ENCODE results near the gene SLC39A12.

Gene SLC39A12

GRCh38 chr10:17980846-17981565 lies 29.3 kb downstream of the SLC39A12 start:
- H3K4me3 ChIP-seq (ENCODE audit: low read length), result no peak overlapping the region
- no peaks in the 10 kb centered on the region for H3K27me3 ChIP-seq (ENCODE audit: control insufficient read depth, insufficient read depth, low read length)
- H3K27ac ChIP-seq (ENCODE audit: low read depth, low read length), result peak overlapping the region; percentile 6
- no peak overlapping the region for H3K9ac ChIP-seq (ENCODE audit: low read length)
- no peaks in the 10 kb centered on the region for H3K36me3 ChIP-seq (ENCODE audit: control insufficient read depth, insufficient read depth, low read length)
- peaks cover 2% of the 10 kb centered on the region for H3K4me1 ChIP-seq (ENCODE audit: control insufficient read depth, insufficient read depth, low read length)

- H3K36me3 ChIP-seq (ENCODE audit: control insufficient read depth, insufficient read depth, low read length), result no peaks in the 10 kb centered on the region
- H3K9ac ChIP-seq (ENCODE audit: low read length), result no peak overlapping the region
- no peak overlapping the region for H3K27ac ChIP-seq (ENCODE audit: low read depth, low read length)
- H3K4me3 ChIP-seq (ENCODE audit: low read length), result no peak overlapping the region
- peaks cover 2% of the 10 kb centered on the region for H3K4me1 ChIP-seq (ENCODE audit: control insufficient read depth, insufficient read depth, low read length)
- H3K27me3 ChIP-seq (ENCODE audit: control insufficient read depth, insufficient read depth, low read length), result no peaks in the 10 kb centered on the region
Observed at GRCh38 chr10:17981766-17982380, 30.2 kb downstream of the SLC39A12 start.

- Histone ChIP-seq H3K27me3 (ENCODE audit: control insufficient read depth, insufficient read depth, low read length) (no peaks in the 10 kb centered on the region), H3K9ac (ENCODE audit: low read length) (no peak overlapping the region), H3K36me3 (ENCODE audit: control insufficient read depth, insufficient read depth, low read length) (no peaks in the 10 kb centered on the region), H3K4me3 (ENCODE audit: low read length) (no peak overlapping the region), H3K4me1 (ENCODE audit: control insufficient read depth, insufficient read depth, low read length) (peaks cover 2% of the 10 kb centered on the region), H3K27ac (ENCODE audit: low read depth, low read length) (no peak overlapping the region)
Observed at GRCh38 chr10:17984056-17984455, 32.3 kb downstream of the SLC39A12 start.

GRCh38 chr10:17984563-17984962 lies 32.8 kb downstream of the SLC39A12 start:
- Histone ChIP-seq H3K4me1 (ENCODE audit: control insufficient read depth, insufficient read depth, low read length) (peaks cover 2% of the 10 kb centered on the region), H3K9ac (ENCODE audit: low read length) (no peak overlapping the region), H3K27ac (ENCODE audit: low read depth, low read length) (no peak overlapping the region), H3K36me3 (ENCODE audit: control insufficient read depth, insufficient read depth, low read length) (no peaks in the 10 kb centered on the region), H3K27me3 (ENCODE audit: control insufficient read depth, insufficient read depth, low read length) (no peaks in the 10 kb centered on the region), H3K4me3 (ENCODE audit: low read length) (no peak overlapping the region)

- Histone ChIP-seq H3K4me1 (ENCODE audit: control insufficient read depth, insufficient read depth, low read length) (no peaks in the 10 kb centered on the region), H3K27me3 (ENCODE audit: control insufficient read depth, insufficient read depth, low read length) (no peaks in the 10 kb centered on the region), H3K4me3 (ENCODE audit: low read length) (no peak overlapping the region), H3K27ac (ENCODE audit: low read depth, low read length) (no peak overlapping the region), H3K36me3 (ENCODE audit: control insufficient read depth, insufficient read depth, low read length) (no peaks in the 10 kb centered on the region), H3K9ac (ENCODE audit: low read length) (no peak overlapping the region)
Observed at GRCh38 chr10:17989908-17990767, 38.4 kb downstream of the SLC39A12 start.

GRCh38 chr10:17992266-17992665 lies 40.5 kb downstream of the SLC39A12 start:
- H3K27me3 ChIP-seq (ENCODE audit: control insufficient read depth, insufficient read depth, low read length), result no peaks in the 10 kb centered on the region

GRCh38 chr10:17993361-17993760 lies 41.6 kb downstream of the SLC39A12 start:
- H3K4me3 ChIP-seq (ENCODE audit: low read length), result no peak overlapping the region
- no peaks in the 10 kb centered on the region for H3K27me3 ChIP-seq (ENCODE audit: control insufficient read depth, insufficient read depth, low read length)
- H3K36me3 ChIP-seq (ENCODE audit: control insufficient read depth, insufficient read depth, low read length), result no peaks in the 10 kb centered on the region
- no peak overlapping the region for H3K9ac ChIP-seq (ENCODE audit: low read length)
- H3K27ac ChIP-seq (ENCODE audit: low read depth, low read length), result no peak overlapping the region
- no peaks in the 10 kb centered on the region for H3K4me1 ChIP-seq (ENCODE audit: control insufficient read depth, insufficient read depth, low read length)

More at GRCh38 chr10:17992266-17992665, 40.5 kb downstream of the SLC39A12 start:
- no peaks in the 10 kb centered on the region for H3K36me3 ChIP-seq (ENCODE audit: control insufficient read depth, insufficient read depth, low read length)
- H3K4me3 ChIP-seq (ENCODE audit: low read length), result no peak overlapping the region
- H3K27ac ChIP-seq (ENCODE audit: low read depth, low read length), result no peak overlapping the region
- H3K4me1 ChIP-seq (ENCODE audit: control insufficient read depth, insufficient read depth, low read length), result no peaks in the 10 kb centered on the region
- H3K9ac ChIP-seq (ENCODE audit: low read length), result no peak overlapping the region

GRCh38 chr10:18000601-18001000 lies 48.9 kb downstream of the SLC39A12 start:
- Histone ChIP-seq H3K27ac (ENCODE audit: low read depth, low read length) (no peak overlapping the region), H3K27me3 (ENCODE audit: control insufficient read depth, insufficient read depth, low read length) (no peaks in the 10 kb centered on the region), H3K4me3 (ENCODE audit: low read length) (no peak overlapping the region), H3K36me3 (ENCODE audit: control insufficient read depth, insufficient read depth, low read length) (no peaks in the 10 kb centered on the region), H3K9ac (ENCODE audit: low read length) (no peak overlapping the region), H3K4me1 (ENCODE audit: control insufficient read depth, insufficient read depth, low read length) (no peaks in the 10 kb centered on the region)

- H3K9ac ChIP-seq (ENCODE audit: low read length), result no peak overlapping the region
- H3K36me3 ChIP-seq (ENCODE audit: control insufficient read depth, insufficient read depth, low read length), result no peaks in the 10 kb centered on the region
- no peaks in the 10 kb centered on the region for H3K4me1 ChIP-seq (ENCODE audit: control insufficient read depth, insufficient read depth, low read length)
- no peak overlapping the region for H3K27ac ChIP-seq (ENCODE audit: low read depth, low read length)
- H3K4me3 ChIP-seq (ENCODE audit: low read length), result no peak overlapping the region
- H3K27me3 ChIP-seq (ENCODE audit: control insufficient read depth, insufficient read depth, low read length), result no peaks in the 10 kb centered on the region
Observed at GRCh38 chr10:18005445-18005780, 53.7 kb downstream of the SLC39A12 start.

GRCh38 chr10:18005781-18006456 lies 54.2 kb downstream of the SLC39A12 start:
- Histone ChIP-seq H3K9ac (ENCODE audit: low read length) (no peak overlapping the region), H3K4me1 (ENCODE audit: control insufficient read depth, insufficient read depth, low read length) (no peaks in the 10 kb centered on the region), H3K27ac (ENCODE audit: low read depth, low read length) (no peak overlapping the region), H3K36me3 (ENCODE audit: control insufficient read depth, insufficient read depth, low read length) (no peaks in the 10 kb centered on the region), H3K4me3 (ENCODE audit: low read length) (peak overlapping the region; percentile 24), H3K27me3 (ENCODE audit: control insufficient read depth, insufficient read depth, low read length) (no peaks in the 10 kb centered on the region)

GRCh38 chr10:18008986-18009385 lies 57.3 kb downstream of the SLC39A12 start:
- H3K9ac ChIP-seq (ENCODE audit: low read length), result no peak overlapping the region
- no peak overlapping the region for H3K4me3 ChIP-seq (ENCODE audit: low read length)
- no peaks in the 10 kb centered on the region for H3K36me3 ChIP-seq (ENCODE audit: control insufficient read depth, insufficient read depth, low read length)
- no peaks in the 10 kb centered on the region for H3K4me1 ChIP-seq (ENCODE audit: control insufficient read depth, insufficient read depth, low read length)
- H3K27ac ChIP-seq (ENCODE audit: low read depth, low read length), result no peak overlapping the region
- H3K27me3 ChIP-seq (ENCODE audit: control insufficient read depth, insufficient read depth, low read length), result no peaks in the 10 kb centered on the region

- Histone ChIP-seq H3K36me3 (ENCODE audit: control insufficient read depth, insufficient read depth, low read length) (no peaks in the 10 kb centered on the region), H3K27me3 (ENCODE audit: control insufficient read depth, insufficient read depth, low read length) (no peaks in the 10 kb centered on the region)
Observed at GRCh38 chr10:18010050-18010449, 58.3 kb downstream of the SLC39A12 start.

More at GRCh38 chr10:18010050-18010449, 58.3 kb downstream of the SLC39A12 start:
- Histone ChIP-seq H3K27ac (ENCODE audit: low read depth, low read length) (no peak overlapping the region), H3K4me3 (ENCODE audit: low read length) (no peak overlapping the region), H3K9ac (ENCODE audit: low read length) (no peak overlapping the region), H3K4me1 (ENCODE audit: control insufficient read depth, insufficient read depth, low read length) (no peaks in the 10 kb centered on the region)
